HAP-1 (cell line): ENCODE results near the gene SQOR.
"Not testable (repeated sequence)": the region's sequence is repeated elsewhere in the genome, so short reads cannot be mapped to it uniquely, and the experiment has no call there.

ENCODE experiments used
- DNase-seq, 2 experiments: peaks; one replicate each; pipeline ENCODE4 v3.0.0-alpha.2; 2016 to 2020; ENCODE audit warnings: low spot score in 2 of 2
- H3K27me3 ChIP-seq: fragments of 250-450 bp; sonication (Bioruptor Pico); 2 replicates; pipeline ENCODE4 v1.5.1; 2020; ENCODE audit warnings: low read depth, mild to moderate bottlenecking, moderate library complexity
- H3K36me3 ChIP-seq: fragments of 250-450 bp; sonication (Bioruptor Pico); replicated peaks from 2 replicates; pipeline ENCODE4 v1.5.1; 2020; ENCODE audit warnings: mild to moderate bottlenecking
- H3K4me1 ChIP-seq: fragments of 250-450 bp; sonication (Bioruptor Pico); 2 replicates; pipeline ENCODE4 v1.5.1; 2020; ENCODE audit warnings: mild to moderate bottlenecking
- H3K4me3 ChIP-seq: fragments of 250-450 bp; sonication (Bioruptor Pico); 2 replicates; pipeline ENCODE4 v1.5.1; 2020; ENCODE audit warnings: mild to moderate bottlenecking, moderate library complexity
- H3K9me3 ChIP-seq: fragments of 250-450 bp; sonication (Bioruptor Pico); 2 replicates; pipeline ENCODE4 v1.5.1; 2020; ENCODE audit warnings: mild to moderate bottlenecking, moderate library complexity
- in situ Hi-C: fragments of 300-500 bp; cut with MboI; formaldehyde crosslinking; loops from 3 replicates; pipeline ENCODE4 v1.14.3; 2020; ENCODE audit warnings: low sequenced_read_pairs, inconsistent platforms, mixed read lengths

SQOR gene

DNA sequence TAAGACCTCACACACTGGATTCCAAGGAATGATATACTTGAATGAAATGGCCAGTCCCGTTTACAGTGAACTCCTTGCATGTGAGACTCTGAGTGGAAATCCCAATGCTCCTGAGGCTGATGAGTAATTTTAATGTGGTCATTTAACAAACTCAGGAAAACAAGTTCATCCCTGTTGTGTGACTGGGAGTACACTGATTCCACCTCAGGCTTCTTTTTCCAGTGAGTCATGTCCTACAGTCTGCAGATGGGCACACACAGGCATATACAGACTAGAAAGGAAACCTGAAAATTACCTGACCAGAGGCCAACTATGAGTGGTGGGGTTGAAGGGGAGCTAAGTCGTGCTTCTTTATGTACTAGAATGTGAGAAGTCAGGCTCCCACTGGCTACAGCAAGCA lies 5.8 kb downstream of the SQOR start:
- H3K4me1 ChIP-seq = peaks cover 9% of the 10 kb centered on the region
- DNase-seq = no peak
- in situ Hi-C loops = no loop called here

DNA sequence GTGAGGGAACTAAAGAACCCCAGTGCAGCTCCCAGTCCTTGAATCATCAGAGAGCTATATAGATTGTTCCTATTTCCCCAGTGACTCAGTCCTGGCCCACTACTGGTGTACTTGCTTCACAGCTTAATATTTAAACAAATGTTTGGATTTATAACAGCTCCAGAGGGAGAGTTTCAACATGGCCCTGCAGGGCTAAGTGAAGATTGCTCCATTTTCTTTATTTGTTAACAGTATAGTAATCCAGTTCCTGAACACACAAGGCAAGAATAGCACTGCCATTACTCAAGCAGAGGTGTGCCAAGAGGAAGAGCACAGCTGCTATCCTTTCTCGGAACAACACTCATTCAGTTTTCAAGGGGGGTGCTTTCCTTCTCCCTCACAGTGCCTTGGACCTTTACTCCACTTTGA lies 6.5 kb downstream of the SQOR start:
- in situ Hi-C loops = no loop called here
- H3K4me1 ChIP-seq = peaks cover 9% of the 10 kb centered on the region
- H3K9me3 ChIP-seq = no peaks in the 10 kb centered on the region
- DNase-seq = no peak
- H3K27me3 ChIP-seq = no peaks in the 10 kb centered on the region; the same call in 1 of the 2 replicates
- no peaks in the 10 kb centered on the region for H3K36me3 ChIP-seq
- H3K4me3 ChIP-seq = no peak overlapping the region

More for the DNA sequence above, 5.8 kb downstream of the SQOR start:
- Histone ChIP-seq H3K27me3 (no peaks in the 10 kb centered on the region; the same call in 1 of the 2 replicates), H3K9me3 (no peaks in the 10 kb centered on the region), H3K36me3 (no peaks in the 10 kb centered on the region), H3K4me3 (no peak overlapping the region)

DNA sequence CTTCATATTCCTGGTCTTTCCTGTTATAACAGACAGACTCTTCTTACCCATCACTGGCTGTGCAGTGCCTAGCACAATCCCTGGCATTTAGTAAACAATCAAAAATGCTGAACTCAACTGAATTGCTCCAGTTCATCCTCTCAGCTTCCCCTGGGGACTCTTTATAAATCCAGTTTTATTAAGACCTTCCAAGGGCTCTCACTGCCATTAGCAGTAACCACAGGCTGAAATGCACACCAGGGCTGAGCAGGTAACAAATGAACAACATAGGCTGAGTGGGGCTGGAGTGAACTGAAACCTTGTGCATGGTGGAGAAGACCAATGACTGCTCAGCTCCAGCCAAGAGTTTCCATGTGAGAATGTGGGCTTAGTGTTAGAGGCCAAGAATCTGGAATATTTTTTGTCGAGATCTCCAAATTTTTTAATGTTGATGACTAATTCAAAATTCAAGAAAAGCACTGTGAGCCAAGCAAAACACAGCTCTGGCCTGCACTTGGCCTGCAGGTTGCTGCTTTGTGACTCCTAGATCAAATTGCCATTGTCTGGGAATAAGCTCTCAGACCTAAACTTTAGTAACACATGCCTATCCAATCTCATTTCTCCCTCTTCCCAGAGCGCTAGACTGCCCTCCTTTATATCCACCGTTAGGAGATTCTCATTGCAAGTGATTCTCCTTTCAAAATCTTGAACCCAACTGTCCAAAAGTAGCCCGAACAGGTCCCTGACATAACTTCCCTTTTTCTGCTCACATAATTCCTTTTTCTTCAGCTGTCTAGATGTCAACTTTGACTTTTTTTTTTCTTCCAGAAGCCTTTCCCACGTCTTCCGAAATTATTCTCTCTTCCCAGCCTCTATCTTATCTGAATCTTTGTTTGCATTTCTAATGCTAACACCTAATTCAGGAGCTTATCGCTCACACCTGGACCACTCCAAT lies 7.4 kb downstream of the SQOR start:
- no peak for DNase-seq
- Histone ChIP-seq H3K4me3 (no peak overlapping the region), H3K9me3 (no peaks in the 10 kb centered on the region), H3K36me3 (no peaks in the 10 kb centered on the region), H3K4me1 (peaks cover 6% of the 10 kb centered on the region), H3K27me3 (no peaks in the 10 kb centered on the region; the same call in 1 of the 2 replicates)
- in situ Hi-C loops = no loop called here

DNA sequence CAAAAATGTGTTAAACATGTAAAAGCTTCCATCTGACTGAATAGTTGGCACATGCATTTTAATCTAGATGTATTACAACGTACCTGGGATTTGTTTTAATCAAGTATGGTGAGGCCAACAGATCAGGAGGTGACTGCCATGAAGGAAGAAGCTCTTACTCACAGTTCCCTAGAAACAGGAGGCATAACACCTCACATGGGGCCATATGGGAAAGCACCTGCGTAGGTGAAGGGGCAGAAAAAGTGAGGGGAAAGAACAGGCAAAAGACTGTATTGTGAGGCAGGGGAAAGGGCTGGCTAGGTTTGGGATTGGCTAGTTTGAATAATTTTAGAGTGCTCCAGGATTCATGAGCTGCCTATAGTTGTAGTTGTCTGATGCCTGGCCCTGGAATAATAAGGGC lies 9.6 kb downstream of the SQOR start:
- H3K4me1 ChIP-seq = peaks cover 4% of the 10 kb centered on the region
- no peaks in the 10 kb centered on the region; the same call in 1 of the 2 replicates for H3K27me3 ChIP-seq
- no peak overlapping the region for H3K4me3 ChIP-seq
- H3K9me3 ChIP-seq = no peaks in the 10 kb centered on the region
- no peaks in the 10 kb centered on the region for H3K36me3 ChIP-seq
- no peak for DNase-seq
- in situ Hi-C loops = no loop called here

DNA sequence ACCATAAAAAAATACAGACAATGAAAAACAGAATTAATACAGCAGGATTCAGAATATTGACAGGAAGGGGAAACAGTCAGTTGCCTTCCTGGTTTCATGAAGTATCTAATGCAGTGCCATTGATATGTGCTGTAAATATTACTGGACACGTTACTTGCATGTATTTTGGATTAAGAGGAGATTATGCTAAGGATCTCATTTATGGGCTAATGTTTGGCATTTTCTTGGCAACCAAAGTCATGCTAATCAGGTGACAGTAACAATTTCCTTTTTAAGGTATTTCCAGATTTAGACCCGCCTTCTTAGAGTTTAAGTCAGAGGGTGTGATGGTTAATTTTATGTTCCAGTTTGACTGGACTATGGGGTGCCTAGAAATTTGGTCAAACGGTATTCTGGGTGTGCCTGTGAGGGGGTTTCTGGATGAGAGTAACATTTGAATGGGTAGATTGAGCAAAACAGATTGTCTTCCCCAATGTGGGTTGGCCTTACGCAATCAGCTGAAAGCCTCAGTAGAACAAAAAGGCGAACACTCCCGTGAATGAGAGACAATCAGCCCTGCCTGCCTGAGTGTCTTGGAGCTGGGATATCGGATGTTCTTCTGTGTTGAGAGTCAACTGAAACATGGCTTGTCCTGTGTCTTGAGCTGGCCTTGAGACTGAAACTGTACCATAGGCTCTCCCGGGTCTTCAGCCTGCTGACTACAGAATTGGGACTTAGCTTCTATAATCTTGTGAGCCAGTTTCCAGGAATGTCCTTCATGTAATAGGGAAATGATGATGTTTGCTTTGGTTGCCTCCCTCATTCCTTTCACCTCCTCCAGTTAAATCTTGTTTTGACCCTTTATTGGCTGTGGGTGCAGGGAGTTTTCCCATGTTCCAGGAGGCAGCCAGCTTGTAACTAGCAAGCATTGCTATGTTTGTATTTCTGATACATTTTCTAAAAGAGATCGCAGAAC lies 10.5 kb downstream of the SQOR start:
- DNase-seq = no peak
- no peaks in the 10 kb centered on the region for H3K9me3 ChIP-seq

GRCh38 chr15:45646220-45646619 lies 11.4 kb downstream of the SQOR start:
- H3K9me3 ChIP-seq = no peaks in the 10 kb centered on the region
- H3K27me3 ChIP-seq = no peaks in the 10 kb centered on the region
- in situ Hi-C loops = no loop called here
- H3K4me3 ChIP-seq = no peak overlapping the region
- no peak for DNase-seq
- H3K4me1 ChIP-seq = peaks cover 4% of the 10 kb centered on the region
- H3K36me3 ChIP-seq = no peaks in the 10 kb centered on the region

More for the DNA sequence above, 10.5 kb downstream of the SQOR start:
- Histone ChIP-seq H3K4me1 (peaks cover 4% of the 10 kb centered on the region), H3K36me3 (no peaks in the 10 kb centered on the region), H3K4me3 (no peak overlapping the region), H3K27me3 (no peaks in the 10 kb centered on the region)
- in situ Hi-C loops = no loop called here

- no peak for DNase-seq
- H3K9me3 ChIP-seq = no peaks in the 10 kb centered on the region
- H3K4me1 ChIP-seq = peaks cover 4% of the 10 kb centered on the region
- no peaks in the 10 kb centered on the region for H3K27me3 ChIP-seq
- in situ Hi-C loops = no loop called here
- H3K4me3 ChIP-seq = no peak overlapping the region
- no peaks in the 10 kb centered on the region for H3K36me3 ChIP-seq
Measured at GRCh38 chr15:45647828-45648227, 13.0 kb downstream of the SQOR start.

DNA sequence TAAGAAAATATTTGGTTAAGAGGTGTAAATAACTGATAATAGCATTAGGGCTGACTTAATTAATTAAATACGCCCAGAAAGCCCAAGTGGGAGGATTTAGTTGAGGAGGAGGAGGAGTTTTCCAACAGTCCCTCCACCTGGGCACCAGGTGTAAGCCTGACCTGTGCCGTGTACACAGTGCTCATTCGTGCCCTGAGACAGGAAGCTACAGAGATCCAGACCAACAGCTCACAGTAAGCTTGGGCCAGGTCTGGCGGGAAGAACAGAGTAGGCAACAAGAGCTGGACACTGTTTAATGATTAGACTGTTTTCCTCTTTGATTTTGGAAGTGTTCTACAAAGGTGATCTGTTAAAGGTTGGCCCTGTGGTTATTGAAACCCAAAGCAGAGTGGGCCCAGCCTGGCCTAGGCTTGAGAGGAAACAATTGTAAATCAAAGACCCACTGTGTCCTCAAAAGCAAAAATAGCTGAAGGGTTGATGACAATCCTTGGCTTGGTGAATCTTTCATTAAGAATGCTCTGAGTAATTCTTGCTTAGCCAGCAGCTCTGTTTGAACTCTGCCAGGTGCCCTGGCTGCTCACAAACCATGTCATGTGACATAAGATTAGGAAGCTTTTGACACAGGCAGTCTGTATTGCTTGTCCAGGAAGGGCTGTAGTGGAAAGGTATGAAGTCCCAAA lies 13.8 kb downstream of the SQOR start:
- peaks cover 4% of the 10 kb centered on the region for H3K4me1 ChIP-seq
- no peaks in the 10 kb centered on the region for H3K9me3 ChIP-seq
- H3K36me3 ChIP-seq = no peaks in the 10 kb centered on the region
- DNase-seq = no peak
- H3K27me3 ChIP-seq = no peaks in the 10 kb centered on the region
- in situ Hi-C loops = no loop called here
- no peak overlapping the region for H3K4me3 ChIP-seq

DNA sequence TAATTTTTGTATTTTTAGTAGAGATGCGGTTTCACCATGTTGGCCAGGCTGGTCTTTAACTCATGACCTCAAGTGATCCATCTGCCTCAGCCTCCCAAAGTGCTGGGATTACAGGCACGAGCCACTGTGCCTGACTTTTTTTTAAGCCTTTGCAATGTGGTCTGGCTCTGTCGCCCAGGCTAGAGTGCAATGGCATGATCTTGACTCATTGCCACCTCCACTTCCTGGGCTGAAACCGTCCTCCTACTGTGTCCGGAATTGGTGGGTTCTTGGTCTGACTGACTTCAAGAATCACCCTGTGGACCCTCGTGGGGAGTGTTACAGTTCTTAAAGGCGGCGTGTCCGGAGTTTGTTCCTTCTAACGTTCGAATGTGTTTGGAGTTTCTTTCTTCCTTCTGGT lies 15.2 kb downstream of the SQOR start:
- H3K27me3 ChIP-seq, in situ Hi-C loops, H3K4me3 ChIP-seq, H3K9me3 ChIP-seq, H3K4me1 ChIP-seq, DNase-seq, H3K36me3 ChIP-seq: not testable (repeated sequence)

GRCh38 chr15:45650889-45651525 lies 16.2 kb downstream of the SQOR start:
- Histone ChIP-seq H3K4me3 (no peak overlapping the region), H3K36me3 (no peaks in the 10 kb centered on the region), H3K9me3 (no peaks in the 10 kb centered on the region), H3K27me3 (no peaks in the 10 kb centered on the region), H3K4me1 (no peaks in the 10 kb centered on the region)
- DNase-seq = no peak
- in situ Hi-C loops = no loop called here

DNA sequence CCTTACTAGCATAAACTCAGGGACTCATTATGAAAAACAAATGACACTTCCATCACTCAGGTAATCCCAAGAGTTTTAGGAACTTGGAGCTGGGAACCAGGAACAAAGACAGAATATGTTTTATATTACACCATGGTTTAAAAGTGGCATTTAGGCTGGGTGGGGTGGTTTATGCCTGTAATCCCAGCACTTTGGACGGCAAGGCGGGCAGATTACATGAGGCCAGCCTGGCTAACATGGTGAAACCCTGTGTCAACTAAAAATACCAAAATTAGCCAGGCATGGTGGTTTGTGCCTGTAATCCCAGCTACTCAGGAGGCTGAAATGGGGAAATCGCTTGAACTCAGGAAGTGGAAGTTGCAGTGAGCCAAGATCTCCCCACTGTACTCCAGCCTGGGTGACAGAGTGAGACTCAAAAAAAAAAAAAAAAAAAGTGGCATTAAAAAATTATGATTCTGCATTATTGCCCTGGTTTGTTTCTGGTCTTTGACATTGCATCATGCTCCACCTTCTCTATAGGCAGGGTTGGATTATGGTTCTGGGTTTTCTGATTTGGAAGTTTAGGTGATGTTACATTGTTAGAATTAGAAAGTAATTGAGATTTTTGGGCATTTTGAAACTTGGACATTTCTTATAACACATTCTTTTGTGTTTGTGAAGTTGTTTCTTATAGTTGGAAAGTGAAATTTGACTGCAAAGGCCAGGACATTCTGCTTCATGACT lies 19.0 kb downstream of the SQOR start:
- Histone ChIP-seq H3K4me1 (no peaks in the 10 kb centered on the region), H3K9me3 (no peaks in the 10 kb centered on the region), H3K36me3 (no peaks in the 10 kb centered on the region), H3K4me3 (no peak overlapping the region), H3K27me3 (no peaks in the 10 kb centered on the region)
- no peak for DNase-seq
- in situ Hi-C loops = no loop called here

- in situ Hi-C loops = no loop called here
- Histone ChIP-seq H3K27me3 (no peaks in the 10 kb centered on the region), H3K4me3 (no peak overlapping the region), H3K4me1 (no peaks in the 10 kb centered on the region), H3K36me3 (no peaks in the 10 kb centered on the region), H3K9me3 (no peaks in the 10 kb centered on the region)
- no peak for DNase-seq
Measured at GRCh38 chr15:45654749-45655148, 19.9 kb downstream of the SQOR start.
